Panc1 (cell line): ENCODE results near the gene SFXN3. TPM values are rescaled to one million over a fixed set of nuclear protein-coding genes. Genes with fewer than 3 reads are reported as not detected.
A peak's percentile ranks its signal among the peaks of the same experiment; 100 is the strongest.

Source experiments
- ATAC-seq: fragments of 200-7000 bp; cut with Tn5 transposase; 2 replicates; pipeline ENCODE4 v1.9.1; 2020; ENCODE audit warnings: mild to moderate bottlenecking, moderate library complexity
- BruUV-seq: library from RNA; stranded (reverse); fragments of 400-500 nt; replicated peaks from 2 replicates; lab custom pipeline; 2021; lab: Mats Ljungman, UMichigan
- CTCF ChIA-PET: fragments of 300-600 bp; sonication (Branson Sonifier 250); formaldehyde crosslinking; loops from one replicate; lab custom pipeline; 2022; ENCODE audit warnings: antibody characterized with exemption; lab: Charles Lee
- POLR2A ChIA-PET: fragments of 300-600 bp; sonication (Branson Sonifier 250); formaldehyde crosslinking; loops from one replicate; lab custom pipeline; 2022; ENCODE audit warnings: antibody characterized with exemption; lab: Charles Lee
- DNase-seq: peaks from one replicate; pipeline ENCODE4 v3.0.0-alpha.2; 2010; ENCODE audit warnings: low read depth, low spot score
- H3K27ac ChIP-seq: 2 replicates; pipeline ENCODE4 v1.5.1; 2011; ENCODE audit warnings: mild to moderate bottlenecking, low read length, inconsistent platforms
- H3K27me3 ChIP-seq: fragments of 200-500 bp; sonication (Bioruptor generic); 2 replicates; pipeline ENCODE4 v1.6.0; 2014; ENCODE audit warnings: low read length, inconsistent platforms; ENCODE audit not compliant: control insufficient read depth, insufficient read depth
- H3K36me3 ChIP-seq: fragments of 200-500 bp; sonication (Bioruptor generic); 2 replicates; pipeline ENCODE4 v1.5.1; 2014; ENCODE audit warnings: inconsistent platforms, mild to moderate bottlenecking, low read length, moderate library complexity; ENCODE audit not compliant: control insufficient read depth, insufficient read depth
- H3K4me1 ChIP-seq: 2 replicates; pipeline ENCODE4 v1.5.1; 2011; ENCODE audit warnings: inconsistent platforms, mild to moderate bottlenecking, low read length, moderate library complexity; ENCODE audit not compliant: control insufficient read depth, insufficient read depth
- H3K4me3 ChIP-seq, 2 experiments: 2 replicates each; pipeline ENCODE4 v1.5.1; 2011 to 2012; ENCODE audit warnings: low read depth in 2 of 2, low read length in 2 of 2, mild to moderate bottlenecking in 2 of 2, inconsistent platforms in 1 of 2, moderate library complexity in 1 of 2
- H3K9me3 ChIP-seq: fragments of 200-500 bp; sonication (Bioruptor generic); 2 replicates; pipeline ENCODE4 v1.5.1; 2014; ENCODE audit warnings: low read depth, mild to moderate bottlenecking, inconsistent platforms, low read length, moderate library complexity; ENCODE audit not compliant: control insufficient read depth, insufficient read depth
- CTCF ChIP-seq: fragments of 450-650 bp; IDR thresholded peaks from 2 replicates; pipeline ENCODE4 v1.5.1; 2017; ENCODE audit warnings: mild to moderate bottlenecking
- POLR2AphosphoS5 ChIP-seq: IDR thresholded peaks from 2 replicates; pipeline ENCODE4 v1.6.1; 2012; ENCODE audit warnings: mild to moderate bottlenecking, low read depth, low read length, moderate library complexity
- REST ChIP-seq, 2 experiments: IDR thresholded peaks; 2 replicates each; pipeline ENCODE4 v1.6.1; 2011 to 2012; ENCODE audit warnings: low read depth in 2 of 2, control low read depth in 1 of 2, low read length in 1 of 2, mild to moderate bottlenecking in 1 of 2, moderate library complexity in 1 of 2; ENCODE audit not compliant: insufficient read depth in 1 of 2
- SIN3A ChIP-seq: IDR thresholded peaks from 2 replicates; pipeline ENCODE4 v1.6.1; 2012; ENCODE audit warnings: low read depth, mild to moderate bottlenecking, low read length, moderate library complexity, borderline replicate concordance; ENCODE audit not compliant: insufficient read depth
- TCF7L2 ChIP-seq: IDR thresholded peaks from 2 replicates; pipeline ENCODE4 v1.6.1; 2011; ENCODE audit warnings: mild to moderate bottlenecking, low read depth, low read length, inconsistent platforms
- in situ Hi-C: cut with HindIII; loops from 2 replicates; pipeline ENCODE4 v1.10.0; 2016; ENCODE audit warnings: low sequenced_read_pairs, low pct_unique_long_range_greater_than_20kb
- intact Hi-C: fragments of 100-400 bp; cut with micrococcal nuclease; formaldehyde crosslinking; loops from one replicate; pipeline ENCODE4 v1.10.0; 2022; ENCODE audit not compliant: unreplicated experiment
- total RNA-seq: library from RNA; stranded (reverse); gene quantifications from one replicate; pipeline ENCODE4 v1.2.1, GENCODE V29; 2021; ENCODE audit not compliant: unreplicated experiment

SFXN3 gene
- total RNA-seq, 1 experiment from 2014 or later, result 15.3 TPM

- intact Hi-C loops (no loop called here), in situ Hi-C loops (no loop called here)
- BruUV-seq, result no TSS peak
- POLR2A ChIA-PET, result no interaction called here
- Histone ChIP-seq H3K27me3 (no peaks in the 10 kb centered on the region), H3K9me3 (no peaks in the 10 kb centered on the region), H3K36me3 (no peaks in the 10 kb centered on the region), H3K4me1 (peaks cover 34% of the 10 kb centered on the region), H3K4me3 (peak overlapping the region; percentile 64 to 94), H3K27ac (peak overlapping the region; percentile 91)
- CTCF ChIA-PET, result interaction anchor here (0.6 to 3.7 kb wide), 9 partner anchors 8 to 443 kb away, joined by 3 to 19 read pairs (median 6); partner anchors contain the start of genes PDZD7 and SFXN3
- TF ChIP-seq CTCF (peak; percentile 95), REST (IDR thresholded peaks at IDR 0.05; ENCODE audit: insufficient read depth in 1 of 2, low read depth in 2 of 2, low read length in 1 of 2) (peak; percentile 20 to 43; a peak in 2 of 4 replicates), SIN3A (no peak), TCF7L2 (no peak), POLR2AphosphoS5 (no peak)
- ATAC-seq, result peak; percentile 64
- DNase-seq, result no peak
Measured at GRCh38 chr10:101067356-101068083, 36.5 kb downstream of the SFXN3 start.

- H3K9me3 ChIP-seq, result no peaks in the 10 kb centered on the region
- intact Hi-C loops (no loop called here), in situ Hi-C loops (no loop called here)
- no peak overlapping the region for H3K27ac ChIP-seq
- no TSS peak for BruUV-seq
- ChIA-PET POLR2A (no interaction called here), CTCF (interaction anchor here (0.8 to 1.6 kb wide), 2 partner anchors 11 to 26 kb away, joined by 9 to 10 read pairs; no protein-coding TSS in a partner anchor)
- no peak overlapping the region for H3K4me3 ChIP-seq
- no peaks in the 10 kb centered on the region for H3K27me3 ChIP-seq
- DNase-seq (no peak), ATAC-seq (no peak)
- peaks cover 16% of the 10 kb centered on the region for H3K4me1 ChIP-seq
- no peaks in the 10 kb centered on the region for H3K36me3 ChIP-seq
- no peak for TF ChIP-seq CTCF
- TF ChIP-seq SIN3A, result no peak
- TF ChIP-seq REST (IDR thresholded peaks at IDR 0.05; ENCODE audit: insufficient read depth in 1 of 2, low read depth in 2 of 2, low read length in 1 of 2), result no peak
- no peak for TF ChIP-seq TCF7L2
- no peak for TF ChIP-seq POLR2AphosphoS5
Measured at GRCh38 chr10:101069441-101069840, 38.4 kb downstream of the SFXN3 start.
